ENCODE measurements around the gene PDXK.

DNA sequence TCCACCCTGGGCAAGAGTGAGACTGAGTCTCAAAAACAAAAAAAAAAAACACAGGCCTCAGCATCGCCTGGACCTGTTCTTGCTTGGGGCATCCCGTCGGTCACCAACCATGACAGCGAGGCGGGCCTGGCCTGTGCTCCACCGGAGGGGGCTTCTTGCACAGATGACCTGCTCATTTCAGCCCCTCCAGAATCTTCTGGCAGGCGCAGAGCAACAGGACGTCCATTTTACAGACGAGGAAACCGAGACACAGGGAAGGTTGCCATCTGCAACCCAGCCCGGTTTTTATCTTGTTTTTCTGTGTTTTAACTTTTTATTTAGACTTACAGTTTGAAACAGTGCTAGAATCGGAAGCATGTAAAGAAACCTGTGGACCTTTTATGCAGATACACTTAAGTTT, 56.3 kb downstream of the PDXK start:
- TF ChIP-seq SNAI2 (CRISPR knock-in tag; IDR thresholded peaks at IDR 0.05) = no peak
- no peak for TF ChIP-seq ARNTL (CRISPR knock-in tag; IDR thresholded peaks at IDR 0.05; ENCODE audit: borderline replicate concordance, low read depth)
- TF ChIP-seq PPARA (CRISPR knock-in tag; IDR thresholded peaks at IDR 0.05; ENCODE audit: borderline replicate concordance) = no peak
- no peak for TF ChIP-seq PATZ1 (CRISPR knock-in tag; IDR thresholded peaks at IDR 0.05; ENCODE audit: borderline replicate concordance)
- TF ChIP-seq, protein P1, sequence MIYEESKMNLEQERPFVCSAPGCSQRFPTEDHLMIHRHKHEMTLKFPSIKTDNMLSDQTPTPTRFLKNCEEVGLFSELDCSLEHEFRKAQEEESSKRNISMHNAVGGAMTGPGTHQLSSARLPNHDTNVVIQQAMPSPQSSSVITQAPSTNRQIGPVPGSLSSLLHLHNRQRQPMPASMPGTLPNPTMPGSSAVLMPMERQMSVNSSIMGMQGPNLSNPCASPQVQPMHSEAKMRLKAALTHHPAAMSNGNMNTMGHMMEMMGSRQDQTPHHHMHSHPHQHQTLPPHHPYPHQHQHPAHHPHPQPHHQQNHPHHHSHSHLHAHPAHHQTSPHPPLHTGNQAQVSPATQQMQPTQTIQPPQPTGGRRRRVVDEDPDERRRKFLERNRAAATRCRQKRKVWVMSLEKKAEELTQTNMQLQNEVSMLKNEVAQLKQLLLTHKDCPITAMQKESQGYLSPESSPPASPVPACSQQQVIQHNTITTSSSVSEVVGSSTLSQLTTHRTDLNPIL (CRISPR knock-in tag; IDR thresholded peaks at IDR 0.05; ENCODE audit: low read depth) = no peak
- TF ChIP-seq POU6F1 (CRISPR knock-in tag; IDR thresholded peaks at IDR 0.05; ENCODE audit: borderline replicate concordance, low read depth) = no peak
- TF ChIP-seq ZNF8 (CRISPR knock-in tag; IDR thresholded peaks at IDR 0.05) = no peak
- no peak for TF ChIP-seq ZNF565 (CRISPR knock-in tag; conservative IDR thresholded peaks at IDR 0.05; ENCODE audit: low read depth)
- TF ChIP-seq TOX (CRISPR knock-in tag; IDR thresholded peaks at IDR 0.05; ENCODE audit: borderline replicate concordance) = no peak
- TF ChIP-seq CSRNP3 (CRISPR knock-in tag; IDR thresholded peaks at IDR 0.05) = no peak

Data from SK-N-SH treated with all-trans-retinoic acid at 6 μM for 48 hours (cell line).